NK-92 (cell line): ENCODE results near the gene ARHGEF35.
"Not testable (repeated sequence)": the region's sequence is repeated elsewhere in the genome, so short reads cannot be mapped to it uniquely, and the experiment has no call there.

Experiments used
- DNase-seq: peaks from one replicate; lab custom pipeline; 2025; ENCODE audit not compliant: unreplicated experiment; lab: John Stamatoyannopoulos, UW

The ARHGEF35 gene

GRCh38 chr7:144195212-144195872, at the start of gene ARHGEF35:
Gene ARHGEF35 (minus strand): TSS chr7:144195833. CDS start chr7:144188383, 7,450 bp downstream.
- not testable (repeated sequence) for DNase-seq

- DNase-seq = not testable (repeated sequence)
These were observed 49.7 kb upstream of the ARHGEF35 start for GRCh38 chr7:144245372-144245771.

- DNase-seq = not testable (repeated sequence)
These were observed 43.7 kb upstream of the ARHGEF35 start, which contains the start of gene OR2A42 for GRCh38 chr7:144239365-144239764. Gene OR2A42 (minus strand): TSS chr7:144239605. CDS start chr7:144232843, 6,762 bp downstream.

- DNase-seq = not testable (repeated sequence)
These were observed 43.0 kb upstream of the ARHGEF35 start for GRCh38 chr7:144238530-144239082.

GRCh38 chr7:144233039-144233438, 37.4 kb upstream of the ARHGEF35 start:
- DNase-seq = not testable (repeated sequence)

- DNase-seq = not testable (repeated sequence)
These were observed 35.4 kb upstream of the ARHGEF35 start for GRCh38 chr7:144231027-144231426.

GRCh38 chr7:144228810-144229209, 33.2 kb upstream of the ARHGEF35 start:
- DNase-seq = not testable (repeated sequence)

- not testable (repeated sequence) for DNase-seq
These were observed 31.2 kb upstream of the ARHGEF35 start for GRCh38 chr7:144226866-144227265.

GRCh38 chr7:144223675-144224074, 28.0 kb upstream of the ARHGEF35 start:
- DNase-seq = not testable (repeated sequence)

GRCh38 chr7:144220531-144220930, 24.9 kb upstream of the ARHGEF35 start:
- not testable (repeated sequence) for DNase-seq

- not testable (repeated sequence) for DNase-seq
These were observed 23.5 kb upstream of the ARHGEF35 start for GRCh38 chr7:144219149-144219548.

- not testable (repeated sequence) for DNase-seq
These were observed 22.9 kb upstream of the ARHGEF35 start for GRCh38 chr7:144218581-144218980.

GRCh38 chr7:144217200-144217599, 21.6 kb upstream of the ARHGEF35 start:
- DNase-seq = not testable (repeated sequence)

- not testable (repeated sequence) for DNase-seq
These were observed 9.7 kb upstream of the ARHGEF35 start for GRCh38 chr7:144205306-144205705.

- not testable (repeated sequence) for DNase-seq
These were observed 7.5 kb upstream of the ARHGEF35 start for GRCh38 chr7:144203086-144203485.

GRCh38 chr7:144201978-144202377, 6.3 kb upstream of the ARHGEF35 start:
- not testable (repeated sequence) for DNase-seq

- DNase-seq = not testable (repeated sequence)
These were observed 3.3 kb upstream of the ARHGEF35 start for GRCh38 chr7:144198934-144199333.

GRCh38 chr7:144194453-144194852, 1.2 kb downstream of the ARHGEF35 start:
- not testable (repeated sequence) for DNase-seq

GRCh38 chr7:144193782-144194181, 1.9 kb downstream of the ARHGEF35 start:
- not testable (repeated sequence) for DNase-seq

GRCh38 chr7:144188578-144189171, 7.0 kb downstream of the ARHGEF35 start:
- not testable (repeated sequence) for DNase-seq

GRCh38 chr7:144187848-144188247, 7.8 kb downstream of the ARHGEF35 start:
- not testable (repeated sequence) for DNase-seq

GRCh38 chr7:144183166-144183565, 12.5 kb downstream of the ARHGEF35 start, which contains the start of gene CTAGE4:
Gene CTAGE4 (plus strand): TSS chr7:144183466. CDS start chr7:144183504, 38 bp downstream.
- not testable (repeated sequence) for DNase-seq
